Rectal smooth muscle tissue (tissue), 1 donor: ENCODE results near the gene TIAM1.
"Not testable (repeated sequence)": the region's sequence is repeated elsewhere in the genome, so short reads cannot be mapped to it uniquely, and the experiment has no call there.

Source experiments
- H3K27ac ChIP-seq: one replicate; pipeline ENCODE4 v1.7.0; 2013; ENCODE audit warnings: low read depth, low read length, inconsistent platforms
- H3K27me3 ChIP-seq: one replicate; pipeline ENCODE4 v1.7.0; 2013; ENCODE audit warnings: low read length; ENCODE audit not compliant: control insufficient read depth, insufficient read depth
- H3K36me3 ChIP-seq: one replicate; pipeline ENCODE4 v1.7.0; 2013; ENCODE audit warnings: low read length; ENCODE audit not compliant: control insufficient read depth, insufficient read depth
- H3K4me1 ChIP-seq: one replicate; pipeline ENCODE4 v1.7.0; 2013; ENCODE audit warnings: low read length; ENCODE audit not compliant: control insufficient read depth, insufficient read depth
- H3K4me3 ChIP-seq: one replicate; pipeline ENCODE4 v1.7.0; 2013; ENCODE audit warnings: low read length
- H3K9ac ChIP-seq: one replicate; pipeline ENCODE4 v1.7.0; 2013; ENCODE audit warnings: low read length

The TIAM1 gene

GRCh38 chr21:31228723-31229122, 115.3 kb downstream of the TIAM1 start:
- H3K9ac ChIP-seq, H3K4me1 ChIP-seq, H3K27ac ChIP-seq, H3K36me3 ChIP-seq, H3K4me3 ChIP-seq, H3K27me3 ChIP-seq: not testable (repeated sequence)

GRCh38 chr21:31225713-31226112, 118.3 kb downstream of the TIAM1 start:
- Histone ChIP-seq H3K27me3 (no peaks in the 10 kb centered on the region), H3K9ac (no peak overlapping the region), H3K27ac (no peak overlapping the region), H3K4me1 (no peaks in the 10 kb centered on the region), H3K36me3 (no peaks in the 10 kb centered on the region), H3K4me3 (no peak overlapping the region)

GRCh38 chr21:31222142-31222541, 121.9 kb downstream of the TIAM1 start:
- no peak overlapping the region for H3K4me3 ChIP-seq
- no peaks in the 10 kb centered on the region for H3K36me3 ChIP-seq
- H3K4me1 ChIP-seq = no peaks in the 10 kb centered on the region
- H3K9ac ChIP-seq = no peak overlapping the region
- H3K27me3 ChIP-seq = no peaks in the 10 kb centered on the region
- H3K27ac ChIP-seq = no peak overlapping the region

GRCh38 chr21:31221043-31221442, 123.0 kb downstream of the TIAM1 start:
- no peaks in the 10 kb centered on the region for H3K36me3 ChIP-seq
- no peak overlapping the region for H3K4me3 ChIP-seq
- no peak overlapping the region for H3K9ac ChIP-seq
- H3K4me1 ChIP-seq = no peaks in the 10 kb centered on the region
- H3K27me3 ChIP-seq = no peaks in the 10 kb centered on the region
- no peak overlapping the region for H3K27ac ChIP-seq

- Histone ChIP-seq H3K27me3 (no peaks in the 10 kb centered on the region), H3K27ac (no peak overlapping the region), H3K4me1 (no peaks in the 10 kb centered on the region), H3K36me3 (no peaks in the 10 kb centered on the region), H3K4me3 (no peak overlapping the region), H3K9ac (no peak overlapping the region)
Measured at GRCh38 chr21:31220575-31220974, 123.5 kb downstream of the TIAM1 start.

GRCh38 chr21:31218830-31219608, 125.0 kb downstream of the TIAM1 start:
- Histone ChIP-seq H3K9ac (no peak overlapping the region), H3K4me1 (no peaks in the 10 kb centered on the region), H3K36me3 (no peaks in the 10 kb centered on the region), H3K27ac (no peak overlapping the region), H3K27me3 (no peaks in the 10 kb centered on the region), H3K4me3 (no peak overlapping the region)

GRCh38 chr21:31216206-31216605, 127.9 kb downstream of the TIAM1 start:
- H3K36me3 ChIP-seq = no peaks in the 10 kb centered on the region
- H3K9ac ChIP-seq = no peak overlapping the region
- no peak overlapping the region for H3K4me3 ChIP-seq
- H3K4me1 ChIP-seq = no peaks in the 10 kb centered on the region
- H3K27me3 ChIP-seq = no peaks in the 10 kb centered on the region
- H3K27ac ChIP-seq = no peak overlapping the region

GRCh38 chr21:31213787-31214186, 130.3 kb downstream of the TIAM1 start:
- Histone ChIP-seq H3K36me3 (no peaks in the 10 kb centered on the region), H3K27ac (no peak overlapping the region), H3K4me1 (no peaks in the 10 kb centered on the region), H3K4me3 (no peak overlapping the region), H3K9ac (no peak overlapping the region), H3K27me3 (no peaks in the 10 kb centered on the region)

GRCh38 chr21:31211836-31212235, 132.2 kb downstream of the TIAM1 start:
- Histone ChIP-seq H3K36me3 (no peaks in the 10 kb centered on the region), H3K4me3 (no peak overlapping the region), H3K27me3 (no peaks in the 10 kb centered on the region), H3K4me1 (no peaks in the 10 kb centered on the region), H3K27ac (no peak overlapping the region), H3K9ac (no peak overlapping the region)

- no peak overlapping the region for H3K4me3 ChIP-seq
- no peak overlapping the region for H3K9ac ChIP-seq
- no peaks in the 10 kb centered on the region for H3K27me3 ChIP-seq
- no peaks in the 10 kb centered on the region for H3K4me1 ChIP-seq
- H3K36me3 ChIP-seq = no peaks in the 10 kb centered on the region
- H3K27ac ChIP-seq = no peak overlapping the region
Measured at GRCh38 chr21:31205412-31205811, 138.6 kb downstream of the TIAM1 start.

- H3K4me3 ChIP-seq = no peak overlapping the region
- no peaks in the 10 kb centered on the region for H3K36me3 ChIP-seq
- no peak overlapping the region for H3K27ac ChIP-seq
- H3K9ac ChIP-seq = no peak overlapping the region
- H3K27me3 ChIP-seq = no peaks in the 10 kb centered on the region
- H3K4me1 ChIP-seq = no peaks in the 10 kb centered on the region
Measured at GRCh38 chr21:31204801-31205200, 139.3 kb downstream of the TIAM1 start.

- Histone ChIP-seq H3K27ac (no peak overlapping the region), H3K4me3 (no peak overlapping the region), H3K27me3 (no peaks in the 10 kb centered on the region), H3K36me3 (no peaks in the 10 kb centered on the region), H3K9ac (no peak overlapping the region), H3K4me1 (no peaks in the 10 kb centered on the region)
Measured at GRCh38 chr21:31203431-31204054, 140.5 kb downstream of the TIAM1 start.

GRCh38 chr21:31201548-31201947, 142.5 kb downstream of the TIAM1 start:
- Histone ChIP-seq H3K27me3 (no peaks in the 10 kb centered on the region), H3K36me3 (no peaks in the 10 kb centered on the region), H3K9ac (no peak overlapping the region), H3K4me3 (no peak overlapping the region), H3K4me1 (no peaks in the 10 kb centered on the region), H3K27ac (no peak overlapping the region)
